Erythroblast (primary cell): ENCODE measurements around the gene MS4A6E.

Source experiments
- GATA1 ChIP-seq: IDR thresholded peaks from 2 replicates; pipeline ENCODE4 v1.6.1; 2011; ENCODE audit warnings: low read depth, mild to moderate bottlenecking, control low read depth, low read length, moderate library complexity
- POLR2A ChIP-seq: IDR thresholded peaks from 2 replicates; pipeline ENCODE4 v1.6.1; 2011; ENCODE audit warnings: mild to moderate bottlenecking, low read length

- TF ChIP-seq POLR2A = no peak
- TF ChIP-seq GATA1 = no peak
These were observed 21.0 kb upstream of the MS4A6E start for GRCh38 chr11:60305906-60306619.
